H9 (cell line): ENCODE results near the gene EGFR. TPM values are rescaled to one million over a fixed set of nuclear protein-coding genes. Genes with fewer than 3 reads are reported as not detected.

Experiments
- DNase-seq: peaks from one replicate; pipeline ENCODE4 v3.0.0-alpha.2; 2017
- H2AFZ ChIP-seq: one replicate; pipeline ENCODE4 v1.6.1; 2013; ENCODE audit warnings: mild to moderate bottlenecking, low read length, control low read depth, moderate library complexity
- H2AK5ac ChIP-seq: 2 replicates; pipeline ENCODE4 v1.6.1; 2013; ENCODE audit warnings: low read length, control low read depth, mixed read lengths; ENCODE audit not compliant: insufficient read length
- H2BK120ac ChIP-seq: one replicate; pipeline ENCODE4 v1.6.1; 2013; ENCODE audit warnings: low read depth, mild to moderate bottlenecking, low read length, control low read depth, inconsistent platforms; ENCODE audit not compliant: poor library complexity, severe bottlenecking
- H2BK12ac ChIP-seq: 2 replicates; pipeline ENCODE4 v1.6.1; 2013; ENCODE audit warnings: low read length, control low read depth, mixed read lengths, low read depth; ENCODE audit not compliant: insufficient read length
- H2BK15ac ChIP-seq: 2 replicates; pipeline ENCODE4 v1.6.1; 2013; ENCODE audit warnings: low read depth, low read length, control low read depth
- H2BK20ac ChIP-seq: one replicate; pipeline ENCODE4 v1.6.1; 2013; ENCODE audit warnings: low read depth, mild to moderate bottlenecking, low read length, control low read depth, inconsistent platforms; ENCODE audit not compliant: poor library complexity, severe bottlenecking
- H2BK5ac ChIP-seq: 2 replicates; pipeline ENCODE4 v1.6.1; 2013; ENCODE audit warnings: low read length, control low read depth, mixed read lengths; ENCODE audit not compliant: insufficient read length
- H3K14ac ChIP-seq: 2 replicates; pipeline ENCODE4 v1.6.1; 2013; ENCODE audit warnings: low read length, control low read depth; ENCODE audit not compliant: insufficient read depth
- H3K18ac ChIP-seq: 2 replicates; pipeline ENCODE4 v1.6.1; 2013; ENCODE audit warnings: low read depth, mild to moderate bottlenecking, mixed read lengths, low read length, control low read depth; ENCODE audit not compliant: insufficient read length
- H3K23ac ChIP-seq: 2 replicates; pipeline ENCODE4 v1.6.1; 2013; ENCODE audit warnings: low read length, control low read depth, mixed read lengths, low read depth; ENCODE audit not compliant: insufficient read length
- H3K23me2 ChIP-seq: 2 replicates; pipeline ENCODE4 v1.6.1; 2013; ENCODE audit warnings: low read depth, mild to moderate bottlenecking, mixed read lengths, low read length, control low read depth; ENCODE audit not compliant: insufficient read length, poor library complexity, severe bottlenecking
- H3K27ac ChIP-seq: 2 replicates; pipeline ENCODE4 v1.5.1; 2013; ENCODE audit warnings: low read length, control low read depth, mixed read lengths, low read depth; ENCODE audit not compliant: insufficient read length
- H3K27me3 ChIP-seq: 2 replicates; pipeline ENCODE4 v1.6.1; 2013; ENCODE audit warnings: low read length, control low read depth, inconsistent platforms; ENCODE audit not compliant: insufficient read depth
- H3K4ac ChIP-seq: 2 replicates; pipeline ENCODE4 v1.6.1; 2013; ENCODE audit warnings: low read depth, mild to moderate bottlenecking, control low read depth, inconsistent platforms, low read length, moderate library complexity
- H3K4me1 ChIP-seq: 2 replicates; pipeline ENCODE4 v1.6.1; 2013; ENCODE audit warnings: low read length, control low read depth, inconsistent platforms; ENCODE audit not compliant: insufficient read depth
- H3K4me2 ChIP-seq: 2 replicates; pipeline ENCODE4 v1.6.1; 2013; ENCODE audit warnings: low read length, control low read depth, mixed read lengths; ENCODE audit not compliant: insufficient read length, insufficient read depth
- H3K56ac ChIP-seq: 2 replicates; pipeline ENCODE4 v1.6.1; 2013; ENCODE audit warnings: low read depth, mild to moderate bottlenecking, mixed read lengths, low read length, control low read depth; ENCODE audit not compliant: insufficient read length
- H3K79me1 ChIP-seq: 2 replicates; pipeline ENCODE4 v1.6.1; 2013; ENCODE audit warnings: low read depth, mild to moderate bottlenecking, moderate library complexity, low read length, control low read depth, inconsistent platforms; ENCODE audit not compliant: insufficient read depth, poor library complexity, severe bottlenecking
- H3K79me2 ChIP-seq: 2 replicates; pipeline ENCODE4 v1.6.1; 2013; ENCODE audit warnings: low read length, control low read depth, inconsistent platforms; ENCODE audit not compliant: insufficient read depth
- H3K9ac ChIP-seq: 2 replicates; pipeline ENCODE4 v1.6.1; 2013; ENCODE audit warnings: low read length, control low read depth, mixed read lengths; ENCODE audit not compliant: insufficient read length; ENCODE audit errors: extremely low read depth
- H3K9me3 ChIP-seq: one replicate; pipeline ENCODE4 v1.6.1; 2013; ENCODE audit warnings: low read depth, low read length, inconsistent platforms; ENCODE audit not compliant: control insufficient read depth
- H3T11ph ChIP-seq: one replicate; pipeline ENCODE4 v1.6.1; 2013; ENCODE audit warnings: mild to moderate bottlenecking, low read length, control low read depth, inconsistent platforms
- H4K20me1 ChIP-seq: one replicate; pipeline ENCODE4 v1.6.1; 2013; ENCODE audit not compliant: control insufficient read depth, insufficient read length, insufficient read depth
- H4K5ac ChIP-seq: 2 replicates; pipeline ENCODE4 v1.6.1; 2013; ENCODE audit warnings: low read depth, mild to moderate bottlenecking, mixed read lengths, low read length, control low read depth; ENCODE audit not compliant: insufficient read length
- H4K8ac ChIP-seq: replicated peaks from 2 replicates; pipeline ENCODE4 v1.6.1; 2013; ENCODE audit warnings: low read length, control low read depth, mixed read lengths, low read depth; ENCODE audit not compliant: insufficient read length
- H4K91ac ChIP-seq: 2 replicates; pipeline ENCODE4 v1.6.1; 2013; ENCODE audit warnings: low read depth, mild to moderate bottlenecking, moderate library complexity, mixed read lengths, low read length, control low read depth; ENCODE audit not compliant: insufficient read length
- H3K27ac Mint-ChIP-seq, 3 experiments: 2 replicates in 2 of 3; 3 replicates in 1 of 3; pipeline ENCODE4 v1.8.0; 2020 to 2021; ENCODE audit warnings: mixed read lengths in 3 of 3, mild to moderate bottlenecking in 1 of 3, moderate library complexity in 1 of 3
- H3K27me3 Mint-ChIP-seq: 2 replicates; pipeline ENCODE4 v1.8.0; 2021; ENCODE audit warnings: low read depth, mild to moderate bottlenecking, moderate library complexity, mixed read lengths
- H3K36me3 Mint-ChIP-seq, 3 experiments: 2 replicates in 2 of 3; 3 replicates in 1 of 3; pipeline ENCODE4 v1.8.0; 2020 to 2021; ENCODE audit warnings: low read depth in 3 of 3, mixed read lengths in 3 of 3; ENCODE audit not compliant: insufficient read depth in 1 of 3
- H3K4me1 Mint-ChIP-seq, 2 experiments: 2 replicates each; pipeline ENCODE4 v1.8.0; 2020; ENCODE audit warnings: mixed read lengths in 2 of 2
- H3K4me3 Mint-ChIP-seq, 2 experiments: 2 replicates in 1 of 2; 3 replicates in 1 of 2; pipeline ENCODE4 v1.8.0; 2020 to 2021; ENCODE audit warnings: mild to moderate bottlenecking in 2 of 2, mixed read lengths in 2 of 2, moderate library complexity in 1 of 2
- H3K9me3 Mint-ChIP-seq, 2 experiments: 2 replicates in 1 of 2; 3 replicates in 1 of 2; pipeline ENCODE4 v1.8.0; 2020; ENCODE audit warnings: mild to moderate bottlenecking in 2 of 2, mixed read lengths in 2 of 2, moderate library complexity in 1 of 2
- total RNA-seq: library from RNA; stranded (reverse); gene quantifications from 2 replicates; pipeline ENCODE4 v1.2.1, GENCODE V29; 2021
- TF ChIP-seq, protein P1 (sequence below): fragments of 200-600 bp; sonication (generic); conservative IDR thresholded peaks from 3 replicates; pipeline ENCODE4 v1.8.0; 2021; ENCODE audit warnings: antibody characterized with exemption, mild to moderate bottlenecking

The EGFR gene
- total RNA-seq, 1 experiment from 2014 or later: 3.3 TPM

DNA sequence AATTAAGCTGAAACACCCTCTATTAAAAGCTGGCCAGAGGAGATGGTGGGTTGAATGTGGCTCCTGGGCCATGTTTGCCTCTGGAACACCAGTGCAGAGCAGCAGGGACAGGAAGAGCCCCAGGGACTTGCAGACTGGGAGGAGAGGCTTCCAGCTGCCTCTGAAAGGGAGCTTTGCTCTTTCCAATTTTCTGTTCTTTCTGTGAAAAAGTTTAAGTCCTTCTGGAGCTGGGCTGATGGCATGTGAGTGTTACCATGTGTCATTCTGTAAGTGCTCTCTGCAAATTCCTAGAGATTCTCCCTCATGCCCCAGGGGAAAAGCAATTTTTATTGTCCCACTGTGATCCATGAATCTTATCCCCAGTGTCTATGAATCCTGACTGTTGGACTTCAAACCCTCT lies 233.6 kb downstream of the EGFR start:
- H3K4me1 ChIP-seq: no peaks in the 10 kb centered on the region
- Mint-ChIP-seq H3K27ac (no peak overlapping the region), H3K9me3 (peaks cover 4% of the 10 kb centered on the region in 2 experiments; a peak in 3 of 5 replicates), H3K36me3 (no peaks in the 10 kb centered on the region; a peak in 1 of 7 replicates), H3K27me3 (peaks cover 61% of the 10 kb centered on the region), H3K4me1 (peaks cover 7 to 12% of the 10 kb centered on the region in 2 experiments), H3K4me3 (no peak overlapping the region)
- no peak overlapping the region for H2BK120ac ChIP-seq
- no peak overlapping the region for H2AK5ac ChIP-seq
- H4K20me1 ChIP-seq: peaks cover 2% of the 10 kb centered on the region
- no peak overlapping the region for H4K91ac ChIP-seq
- H2BK20ac ChIP-seq: no peak overlapping the region
- no peak overlapping the region for H3K27ac ChIP-seq
- H3K14ac ChIP-seq: no peak overlapping the region
- H3K9ac ChIP-seq: no peak overlapping the region
- TF ChIP-seq, protein P1, sequence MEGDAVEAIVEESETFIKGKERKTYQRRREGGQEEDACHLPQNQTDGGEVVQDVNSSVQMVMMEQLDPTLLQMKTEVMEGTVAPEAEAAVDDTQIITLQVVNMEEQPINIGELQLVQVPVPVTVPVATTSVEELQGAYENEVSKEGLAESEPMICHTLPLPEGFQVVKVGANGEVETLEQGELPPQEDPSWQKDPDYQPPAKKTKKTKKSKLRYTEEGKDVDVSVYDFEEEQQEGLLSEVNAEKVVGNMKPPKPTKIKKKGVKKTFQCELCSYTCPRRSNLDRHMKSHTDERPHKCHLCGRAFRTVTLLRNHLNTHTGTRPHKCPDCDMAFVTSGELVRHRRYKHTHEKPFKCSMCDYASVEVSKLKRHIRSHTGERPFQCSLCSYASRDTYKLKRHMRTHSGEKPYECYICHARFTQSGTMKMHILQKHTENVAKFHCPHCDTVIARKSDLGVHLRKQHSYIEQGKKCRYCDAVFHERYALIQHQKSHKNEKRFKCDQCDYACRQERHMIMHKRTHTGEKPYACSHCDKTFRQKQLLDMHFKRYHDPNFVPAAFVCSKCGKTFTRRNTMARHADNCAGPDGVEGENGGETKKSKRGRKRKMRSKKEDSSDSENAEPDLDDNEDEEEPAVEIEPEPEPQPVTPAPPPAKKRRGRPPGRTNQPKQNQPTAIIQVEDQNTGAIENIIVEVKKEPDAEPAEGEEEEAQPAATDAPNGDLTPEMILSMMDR: no peak
- H2BK5ac ChIP-seq: no peak overlapping the region
- H3K56ac ChIP-seq: no peak overlapping the region
- no peak overlapping the region for H4K5ac ChIP-seq
- no peak overlapping the region for H2BK15ac ChIP-seq
- H3K79me2 ChIP-seq: no peaks in the 10 kb centered on the region
- no peak overlapping the region for H3K4ac ChIP-seq
- peaks cover 17% of the 10 kb centered on the region for H3K23me2 ChIP-seq
- no peak overlapping the region for H4K8ac ChIP-seq
- H3K9me3 ChIP-seq: no peaks in the 10 kb centered on the region
- H3K4me2 ChIP-seq: no peak overlapping the region
- no peak overlapping the region for H3T11ph ChIP-seq
- H3K79me1 ChIP-seq: no peaks in the 10 kb centered on the region
- H2BK12ac ChIP-seq: no peak overlapping the region
- no peak overlapping the region for H3K23ac ChIP-seq
- no peak overlapping the region for H3K18ac ChIP-seq
- H2AFZ ChIP-seq: no peak overlapping the region
- peaks cover 21% of the 10 kb centered on the region; the same call in 1 of the 2 replicates for H3K27me3 ChIP-seq
- DNase-seq: no peak
